KMS-11 (cell line): Measurements from ENCODE around the gene DIAPH3.

Experiments used
- H2AFZ ChIP-seq: fragments of 200-600 bp; sonication (generic); 2 replicates; pipeline ENCODE4 v1.6.1; 2016; ENCODE audit warnings: antibody characterized with exemption, mixed run types, low read depth
- H3K27ac ChIP-seq: fragments of 200-600 bp; sonication (generic); 2 replicates; pipeline ENCODE4 v1.6.1; 2016; ENCODE audit warnings: mild to moderate bottlenecking, mixed run types
- H3K27me3 ChIP-seq: fragments of 200-600 bp; sonication (generic); 2 replicates; pipeline ENCODE4 v1.6.1; 2017; ENCODE audit warnings: mild to moderate bottlenecking, low read depth, mixed run types, moderate library complexity; ENCODE audit not compliant: insufficient read depth
- H3K36me3 ChIP-seq: fragments of 200-600 bp; sonication (generic); 2 replicates; pipeline ENCODE4 v1.6.1; 2017; ENCODE audit warnings: mild to moderate bottlenecking, mixed run types; ENCODE audit not compliant: insufficient read depth
- H3K4me1 ChIP-seq: fragments of 200-600 bp; sonication (generic); 2 replicates; pipeline ENCODE4 v1.6.1; 2016; ENCODE audit warnings: mild to moderate bottlenecking, low read depth, mixed run types; ENCODE audit not compliant: poor library complexity, severe bottlenecking
- H3K4me2 ChIP-seq: fragments of 200-600 bp; sonication (generic); 2 replicates; pipeline ENCODE4 v1.7.0; 2016; ENCODE audit warnings: mild to moderate bottlenecking, mixed run types
- H3K4me3 ChIP-seq: fragments of 200-600 bp; sonication (generic); IDR thresholded peaks from 2 replicates; pipeline ENCODE4 v1.6.1; 2017; ENCODE audit warnings: low read depth, low read length, mixed read lengths; ENCODE audit not compliant: insufficient read depth
- H3K79me2 ChIP-seq: fragments of 200-600 bp; sonication (generic); 2 replicates; pipeline ENCODE4 v1.6.1; 2016; ENCODE audit warnings: low read depth, mixed run types; ENCODE audit not compliant: insufficient read depth
- H3K9ac ChIP-seq: fragments of 200-600 bp; sonication (generic); 2 replicates; pipeline ENCODE4 v1.6.1; 2016; ENCODE audit warnings: mild to moderate bottlenecking, mixed run types
- H4K20me1 ChIP-seq: fragments of 200-600 bp; sonication (generic); 2 replicates; pipeline ENCODE4 v1.6.1; 2016; ENCODE audit warnings: mild to moderate bottlenecking, mixed run types; ENCODE audit not compliant: insufficient read depth
- CTCF ChIP-seq: fragments of 200-600 bp; sonication (generic); conservative IDR thresholded peaks from 2 replicates; pipeline ENCODE4 v1.6.1; 2017; ENCODE audit warnings: low read depth, mild to moderate bottlenecking, antibody characterized with exemption, low read length, moderate library complexity, mixed read lengths

Gene DIAPH3

DNA sequence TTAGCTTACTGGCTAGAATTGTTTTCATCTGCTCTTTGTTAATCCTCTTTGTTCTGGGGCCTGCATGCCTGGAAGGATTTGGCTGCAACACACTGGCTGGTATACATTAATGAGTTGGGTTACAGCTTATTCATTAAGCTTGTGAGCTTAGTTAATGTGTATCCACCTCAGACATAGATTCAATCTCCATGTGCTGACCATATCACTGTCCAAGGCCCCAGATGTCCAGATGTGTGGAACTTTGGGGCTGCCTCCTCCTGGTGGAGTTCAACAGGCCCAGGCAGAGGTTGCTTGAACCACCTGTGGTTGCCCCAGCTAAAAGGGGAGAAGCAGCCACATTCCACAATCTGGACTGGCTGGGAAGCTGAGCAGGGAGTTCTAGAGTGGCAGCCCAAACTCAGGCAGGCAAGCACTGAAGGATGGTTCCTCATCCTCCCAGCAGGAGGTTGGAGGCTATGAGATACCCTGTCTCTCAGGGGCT, 5.4 kb downstream of the DIAPH3 start:
- H3K4me2 ChIP-seq, result no peak overlapping the region
- no peak overlapping the region for H2AFZ ChIP-seq
- H3K4me3 ChIP-seq, result no peak overlapping the region
- no peak overlapping the region for H3K27ac ChIP-seq
- no peaks in the 10 kb centered on the region for H3K36me3 ChIP-seq
- H3K27me3 ChIP-seq, result no peaks in the 10 kb centered on the region
- H4K20me1 ChIP-seq, result no peaks in the 10 kb centered on the region
- H3K9ac ChIP-seq, result no peak overlapping the region
- no peaks in the 10 kb centered on the region; the same call in 1 of the 2 replicates for H3K79me2 ChIP-seq
- peaks cover 9% of the 10 kb centered on the region for H3K4me1 ChIP-seq
- TF ChIP-seq CTCF, result no peak

GRCh38 chr13:60155978-60156377, 7.8 kb downstream of the DIAPH3 start:
- no peak overlapping the region for H3K4me2 ChIP-seq
- no peaks in the 10 kb centered on the region for H3K27me3 ChIP-seq
- no peak for TF ChIP-seq CTCF
- H3K9ac ChIP-seq, result no peak overlapping the region
- no peaks in the 10 kb centered on the region for H3K79me2 ChIP-seq
- H3K4me1 ChIP-seq, result no peaks in the 10 kb centered on the region
- no peaks in the 10 kb centered on the region for H3K36me3 ChIP-seq
- no peak overlapping the region for H3K4me3 ChIP-seq
- H2AFZ ChIP-seq, result no peak overlapping the region
- no peak overlapping the region for H3K27ac ChIP-seq
- H4K20me1 ChIP-seq, result no peaks in the 10 kb centered on the region

- TF ChIP-seq CTCF, result no peak
Observed at GRCh38 chr13:60152904-60153303, 10.8 kb downstream of the DIAPH3 start.

GRCh38 chr13:60152114-60152513, 11.6 kb downstream of the DIAPH3 start:
- Histone ChIP-seq H3K4me1 (no peaks in the 10 kb centered on the region), H2AFZ (no peak overlapping the region), H3K36me3 (no peaks in the 10 kb centered on the region), H3K4me3 (no peak overlapping the region), H3K9ac (no peak overlapping the region), H3K79me2 (no peaks in the 10 kb centered on the region), H3K27me3 (no peaks in the 10 kb centered on the region), H4K20me1 (no peaks in the 10 kb centered on the region), H3K27ac (no peak overlapping the region), H3K4me2 (no peak overlapping the region)
- TF ChIP-seq CTCF, result no peak

More at GRCh38 chr13:60152904-60153303, 10.8 kb downstream of the DIAPH3 start:
- no peaks in the 10 kb centered on the region for H3K79me2 ChIP-seq
- H3K4me3 ChIP-seq, result no peak overlapping the region
- H3K4me2 ChIP-seq, result no peak overlapping the region
- no peaks in the 10 kb centered on the region for H3K4me1 ChIP-seq
- H3K27me3 ChIP-seq, result no peaks in the 10 kb centered on the region
- no peak overlapping the region for H2AFZ ChIP-seq
- no peak overlapping the region for H3K9ac ChIP-seq
- no peak overlapping the region for H3K27ac ChIP-seq
- no peaks in the 10 kb centered on the region for H3K36me3 ChIP-seq
- no peaks in the 10 kb centered on the region for H4K20me1 ChIP-seq
